MM.1S (cell line): Measurements from ENCODE around the gene JCAD.

Experiments used
- DNase-seq: peaks from one replicate; pipeline ENCODE4 v3.0.0-alpha.2; 2015
- H2AFZ ChIP-seq: fragments of 300-600 bp; sonication (generic); 2 replicates; pipeline ENCODE4 v1.6.0; 2016; ENCODE audit warnings: antibody characterized with exemption, low read length
- H3F3A ChIP-seq: fragments of 300-600 bp; sonication (generic); 2 replicates; pipeline ENCODE4 v1.6.1; 2016; ENCODE audit warnings: mild to moderate bottlenecking, antibody characterized with exemption, low read length, moderate library complexity, mixed read lengths; ENCODE audit not compliant: insufficient read depth
- H3K27ac ChIP-seq: fragments of 300-600 bp; sonication (generic); 2 replicates; pipeline ENCODE4 v1.5.1; 2016; ENCODE audit warnings: mild to moderate bottlenecking, low read length
- H3K27me3 ChIP-seq: fragments of 300-600 bp; sonication (generic); replicated peaks from 2 replicates; pipeline ENCODE4 v1.6.0; 2016; ENCODE audit warnings: low read length; ENCODE audit not compliant: insufficient read depth
- H3K36me3 ChIP-seq: fragments of 300-600 bp; sonication (generic); replicated peaks from 2 replicates; pipeline ENCODE4 v1.6.1; 2016; ENCODE audit warnings: mild to moderate bottlenecking, low read length, mixed read lengths; ENCODE audit not compliant: insufficient read depth
- H3K4me1 ChIP-seq: fragments of 300-600 bp; sonication (generic); 2 replicates; pipeline ENCODE4 v1.6.1; 2016; ENCODE audit warnings: low read length, mixed read lengths
- H3K4me2 ChIP-seq: fragments of 300-600 bp; sonication (generic); 2 replicates; pipeline ENCODE4 v1.6.0; 2016; ENCODE audit warnings: low read depth, low read length
- H3K4me3 ChIP-seq: fragments of 300-600 bp; sonication (generic); 2 replicates; pipeline ENCODE4 v1.5.1; 2016; ENCODE audit warnings: low read length, mixed read lengths
- H3K79me2 ChIP-seq: fragments of 300-600 bp; sonication (generic); 2 replicates; pipeline ENCODE4 v1.6.1; 2016; ENCODE audit warnings: mixed run types, low read length, mixed read lengths
- H3K9ac ChIP-seq: fragments of 300-600 bp; sonication (generic); 2 replicates; pipeline ENCODE4 v1.6.1; 2016; ENCODE audit warnings: low read length, mixed read lengths
- H3K9me2 ChIP-seq: fragments of 300-600 bp; sonication (generic); replicated peaks from 2 replicates; pipeline ENCODE4 v1.6.1; 2016; ENCODE audit warnings: mild to moderate bottlenecking, low read length, mixed read lengths; ENCODE audit not compliant: insufficient read depth
- H3K9me3 ChIP-seq: fragments of 300-600 bp; sonication (generic); replicated peaks from 2 replicates; pipeline ENCODE4 v1.6.1; 2016; ENCODE audit warnings: mild to moderate bottlenecking, low read length, mixed read lengths; ENCODE audit not compliant: insufficient read depth
- H4K20me1 ChIP-seq: fragments of 300-600 bp; sonication (generic); 2 replicates; pipeline ENCODE4 v1.6.1; 2016; ENCODE audit warnings: mild to moderate bottlenecking, low read length, moderate library complexity, mixed read lengths; ENCODE audit not compliant: insufficient read depth
- EZH2 ChIP-seq: fragments of 300-600 bp; sonication (generic); optimal IDR thresholded peaks from 2 replicates; pipeline ENCODE3; 2017; ENCODE audit warnings: low read depth, mild to moderate bottlenecking, antibody characterized with exemption, low read length, mixed read lengths
- EZH2phosphoT487 ChIP-seq: fragments of 300-600 bp; sonication (generic); IDR thresholded peaks from 2 replicates; pipeline ENCODE4 v1.6.1; 2018; ENCODE audit warnings: antibody characterized with exemption, low read length
- TF ChIP-seq, protein P1 (sequence below): fragments of 300-600 bp; sonication (generic); IDR thresholded peaks from 2 replicates; pipeline ENCODE4 v1.5.1; 2016; ENCODE audit warnings: antibody characterized with exemption, low read length, mixed read lengths

Gene JCAD

DNA sequence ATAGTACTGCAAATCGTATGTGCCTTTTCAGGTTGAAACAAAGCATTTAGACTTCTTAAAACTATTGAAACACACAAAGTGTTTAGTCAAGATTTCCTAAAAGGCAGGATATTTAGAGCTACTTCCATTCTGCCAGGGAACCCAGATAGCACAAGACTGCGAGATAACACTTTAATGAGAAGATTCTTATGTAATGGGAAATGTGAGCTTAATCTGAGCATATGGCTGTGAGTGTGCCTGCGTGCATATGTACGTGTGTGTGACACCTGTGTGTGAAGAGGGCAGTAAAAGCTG lies 14.3 kb upstream of the JCAD start:
- Histone ChIP-seq H3K79me2 (no peaks in the 10 kb centered on the region), H3K9ac (no peak overlapping the region), H3K36me3 (no peaks in the 10 kb centered on the region), H3K4me3 (no peak overlapping the region), H2AFZ (no peak overlapping the region), H4K20me1 (no peaks in the 10 kb centered on the region), H3K4me1 (peaks cover 13% of the 10 kb centered on the region), H3K27ac (no peak overlapping the region), H3K9me2 (no peaks in the 10 kb centered on the region), H3K4me2 (no peak overlapping the region), H3K27me3 (no peaks in the 10 kb centered on the region), H3F3A (peaks cover 22% of the 10 kb centered on the region), H3K9me3 (no peaks in the 10 kb centered on the region)
- no peak for TF ChIP-seq EZH2phosphoT487
- TF ChIP-seq, protein P1, sequence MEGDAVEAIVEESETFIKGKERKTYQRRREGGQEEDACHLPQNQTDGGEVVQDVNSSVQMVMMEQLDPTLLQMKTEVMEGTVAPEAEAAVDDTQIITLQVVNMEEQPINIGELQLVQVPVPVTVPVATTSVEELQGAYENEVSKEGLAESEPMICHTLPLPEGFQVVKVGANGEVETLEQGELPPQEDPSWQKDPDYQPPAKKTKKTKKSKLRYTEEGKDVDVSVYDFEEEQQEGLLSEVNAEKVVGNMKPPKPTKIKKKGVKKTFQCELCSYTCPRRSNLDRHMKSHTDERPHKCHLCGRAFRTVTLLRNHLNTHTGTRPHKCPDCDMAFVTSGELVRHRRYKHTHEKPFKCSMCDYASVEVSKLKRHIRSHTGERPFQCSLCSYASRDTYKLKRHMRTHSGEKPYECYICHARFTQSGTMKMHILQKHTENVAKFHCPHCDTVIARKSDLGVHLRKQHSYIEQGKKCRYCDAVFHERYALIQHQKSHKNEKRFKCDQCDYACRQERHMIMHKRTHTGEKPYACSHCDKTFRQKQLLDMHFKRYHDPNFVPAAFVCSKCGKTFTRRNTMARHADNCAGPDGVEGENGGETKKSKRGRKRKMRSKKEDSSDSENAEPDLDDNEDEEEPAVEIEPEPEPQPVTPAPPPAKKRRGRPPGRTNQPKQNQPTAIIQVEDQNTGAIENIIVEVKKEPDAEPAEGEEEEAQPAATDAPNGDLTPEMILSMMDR: no peak
- TF ChIP-seq EZH2: no peak
- no peak for DNase-seq

DNA sequence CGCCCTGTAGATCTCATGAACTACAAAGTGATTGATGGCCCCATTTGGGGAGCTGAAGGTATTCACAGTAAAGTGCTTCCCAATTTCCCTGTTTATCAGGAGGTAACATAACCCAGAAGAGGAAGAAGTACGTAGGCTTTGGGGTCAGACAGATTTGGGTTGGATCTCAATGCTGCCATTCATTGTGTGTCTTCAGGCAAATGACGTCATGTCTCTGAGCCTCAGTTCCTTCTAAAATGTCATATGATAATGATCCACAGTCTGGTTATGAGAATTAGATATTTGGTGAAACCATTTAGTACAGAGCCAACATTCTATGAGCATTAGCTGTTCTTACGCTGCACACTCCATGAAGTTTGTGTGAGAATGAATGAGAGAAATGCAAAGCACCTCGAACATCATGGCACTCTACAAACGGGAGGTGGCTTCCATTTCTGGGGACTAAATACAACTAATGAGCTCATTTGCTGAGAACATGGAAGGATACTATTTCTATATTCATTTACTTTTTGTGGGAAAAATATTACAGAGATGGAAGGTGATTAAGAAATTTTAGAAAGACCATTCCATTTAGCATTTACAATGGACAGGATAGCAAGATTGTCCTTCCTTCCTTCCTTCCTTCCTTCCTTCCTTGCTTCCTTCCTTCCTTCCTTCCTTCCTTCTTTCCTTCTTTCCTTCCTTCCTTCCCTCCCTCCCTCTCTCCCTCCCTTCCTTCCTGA lies 13.8 kb upstream of the JCAD start:
- no peak overlapping the region for H3K27ac ChIP-seq
- no peak for TF ChIP-seq EZH2phosphoT487
- peaks cover 22% of the 10 kb centered on the region for H3F3A ChIP-seq
- H3K36me3 ChIP-seq: no peaks in the 10 kb centered on the region
- no peak overlapping the region for H3K4me2 ChIP-seq
- H3K9me2 ChIP-seq: no peaks in the 10 kb centered on the region
- no peak overlapping the region for H3K4me3 ChIP-seq
- H3K9ac ChIP-seq: no peak overlapping the region
- no peaks in the 10 kb centered on the region for H3K27me3 ChIP-seq
- H3K79me2 ChIP-seq: no peaks in the 10 kb centered on the region
- H2AFZ ChIP-seq: no peak overlapping the region
- DNase-seq: no peak
- H4K20me1 ChIP-seq: no peaks in the 10 kb centered on the region
- peaks cover 13% of the 10 kb centered on the region for H3K4me1 ChIP-seq
- H3K9me3 ChIP-seq: no peaks in the 10 kb centered on the region

DNA sequence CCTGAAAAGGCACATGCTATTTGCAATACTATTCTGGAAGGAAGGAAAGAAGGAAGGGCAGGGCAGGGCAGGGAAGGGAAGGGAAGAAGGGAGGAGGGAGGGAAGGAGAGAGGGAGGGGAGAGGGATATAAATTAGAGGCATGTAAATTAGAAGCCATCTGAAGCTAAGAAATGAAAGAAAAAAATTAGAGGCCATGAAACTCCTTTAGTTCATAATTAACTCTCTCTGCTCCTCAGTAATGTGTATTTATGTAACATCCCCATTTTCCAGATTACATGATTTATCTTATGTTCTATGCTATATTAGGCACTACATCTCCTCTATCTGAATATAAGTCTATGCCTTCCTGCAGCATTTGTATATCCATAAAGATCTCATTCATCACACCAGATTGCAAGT lies 12.7 kb upstream of the JCAD start:
- Histone ChIP-seq H3K79me2 (no peaks in the 10 kb centered on the region), H3K9me2 (no peaks in the 10 kb centered on the region), H3K36me3 (no peaks in the 10 kb centered on the region), H3K4me3 (no peak overlapping the region), H3F3A (peaks cover 15% of the 10 kb centered on the region), H2AFZ (no peak overlapping the region), H3K27me3 (no peaks in the 10 kb centered on the region), H3K9ac (no peak overlapping the region), H3K4me2 (no peak overlapping the region), H3K9me3 (no peaks in the 10 kb centered on the region), H4K20me1 (no peaks in the 10 kb centered on the region), H3K27ac (no peak overlapping the region), H3K4me1 (peaks cover 5% of the 10 kb centered on the region; the same call in 1 of the 2 replicates)
- DNase-seq: no peak
- TF ChIP-seq, protein P1: no peak
- TF ChIP-seq EZH2: no peak
- TF ChIP-seq EZH2phosphoT487: no peak

DNA sequence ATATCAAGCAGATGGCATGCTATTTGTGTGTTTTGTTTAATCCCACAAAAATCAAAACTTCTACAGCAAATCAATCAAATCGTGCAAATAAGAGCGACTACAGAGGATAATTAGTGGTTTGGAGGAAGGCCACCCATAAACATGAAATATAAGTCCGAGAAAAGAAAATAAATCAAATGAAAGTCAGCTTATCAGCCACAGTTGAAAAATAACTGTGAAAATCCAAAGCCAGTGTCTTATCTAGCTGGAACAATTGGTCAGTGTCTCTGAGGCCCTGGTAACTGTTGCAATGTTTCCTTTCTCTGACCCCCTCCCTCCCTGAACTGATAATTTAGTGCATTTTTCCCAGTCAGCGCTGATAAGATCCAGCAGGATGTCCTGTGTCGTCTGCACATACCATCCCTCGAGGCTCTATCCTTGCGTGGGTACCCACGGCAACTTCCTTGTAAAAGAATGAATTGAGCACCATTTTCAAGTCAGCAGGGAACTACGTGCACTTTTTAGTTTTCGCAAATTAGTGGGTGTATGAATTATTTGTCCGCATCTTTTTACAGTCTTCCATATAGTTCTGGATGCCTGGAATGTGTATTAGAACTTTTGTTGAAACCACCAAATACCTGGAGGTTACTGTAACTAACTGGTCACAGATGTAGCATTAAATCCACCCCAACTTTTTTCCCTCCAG lies 10.8 kb upstream of the JCAD start:
- no peaks in the 10 kb centered on the region for H3K4me1 ChIP-seq
- H3K27me3 ChIP-seq: no peaks in the 10 kb centered on the region
- H4K20me1 ChIP-seq: no peaks in the 10 kb centered on the region
- H3K79me2 ChIP-seq: no peaks in the 10 kb centered on the region
- TF ChIP-seq EZH2 (no peak), EZH2phosphoT487 (no peak)
- TF ChIP-seq, protein P1: no peak
- no peaks in the 10 kb centered on the region for H3K36me3 ChIP-seq
- H3K27ac ChIP-seq: no peak overlapping the region
- H2AFZ ChIP-seq: no peak overlapping the region
- no peak overlapping the region for H3K9ac ChIP-seq
- H3K9me2 ChIP-seq: no peaks in the 10 kb centered on the region
- no peaks in the 10 kb centered on the region for H3K9me3 ChIP-seq
- no peak for DNase-seq
- H3K4me2 ChIP-seq: no peak overlapping the region
- H3F3A ChIP-seq: no peaks in the 10 kb centered on the region
- no peak overlapping the region for H3K4me3 ChIP-seq
